Endometrial microvascular endothelial cells (primary cell): Measurements from ENCODE around the gene PCMTD2. TPM values are rescaled to one million over a fixed set of nuclear protein-coding genes. Genes with fewer than 3 reads are reported as not detected.
"Not testable (repeated sequence)": the region's sequence is repeated elsewhere in the genome, so short reads cannot be mapped to it uniquely, and the experiment has no call there.

Source experiments
- in situ Hi-C: cut with HindIII; loops from 2 replicates; pipeline ENCODE4 v1.10.0; 2017; ENCODE audit warnings: low sequenced_read_pairs, low pct_unique_long_range_greater_than_20kb; ENCODE audit errors: inconsistent ontology term
- total RNA-seq: library from RNA; depleted of rRNA; stranded (reverse); fragments of >200 nt; gene quantifications from one replicate; pipeline ENCODE4 v1.2.3, GENCODE V29; 2015; ENCODE audit errors: inconsistent ontology term

Gene PCMTD2
- total RNA-seq, 1 donor from 2014 or later = 33.6 TPM

- in situ Hi-C loops = no loop called here
Measured at GRCh38 chr20:64222851-64223525, 32.6 kb upstream of the PCMTD2 start.

GRCh38 chr20:64223526-64224067, 32.0 kb upstream of the PCMTD2 start:
- in situ Hi-C loops = no loop called here

- in situ Hi-C loops = no loop called here
Measured at GRCh38 chr20:64224351-64225170, 31.0 kb upstream of the PCMTD2 start.

GRCh38 chr20:64225171-64225595, 30.4 kb upstream of the PCMTD2 start:
- in situ Hi-C loops = no loop called here

GRCh38 chr20:64225828-64226598, 29.5 kb upstream of the PCMTD2 start:
- in situ Hi-C loops = no loop called here

- in situ Hi-C loops = no loop called here
Measured at GRCh38 chr20:64226686-64227580, 28.6 kb upstream of the PCMTD2 start.

- in situ Hi-C loops = no loop called here
Measured at GRCh38 chr20:64228086-64228653, 27.4 kb upstream of the PCMTD2 start.

GRCh38 chr20:64228751-64229506, 26.6 kb upstream of the PCMTD2 start:
- in situ Hi-C loops = no loop called here

- in situ Hi-C loops = no loop called here
Measured at GRCh38 chr20:64229507-64230061, 26.0 kb upstream of the PCMTD2 start.

GRCh38 chr20:64230461-64231145, 24.9 kb upstream of the PCMTD2 start:
- in situ Hi-C loops = no loop called here

GRCh38 chr20:64231621-64232550, 23.7 kb upstream of the PCMTD2 start:
- in situ Hi-C loops = no loop called here

- in situ Hi-C loops = no loop called here
Measured at GRCh38 chr20:64232794-64233193, 22.8 kb upstream of the PCMTD2 start.

- in situ Hi-C loops = no loop called here
Measured at GRCh38 chr20:64233725-64234124, 21.8 kb upstream of the PCMTD2 start.

GRCh38 chr20:64234291-64234791, 21.2 kb upstream of the PCMTD2 start:
- in situ Hi-C loops = no loop called here

- in situ Hi-C loops = not testable (repeated sequence)
Measured at GRCh38 chr20:64234921-64235565, 20.5 kb upstream of the PCMTD2 start.
